Measurements from ENCODE around the gene OR51B2.
"Not testable (repeated sequence)": the region's sequence is repeated elsewhere in the genome, so short reads cannot be mapped to it uniquely, and the experiment has no call there.

OR51B2 gene

DNA sequence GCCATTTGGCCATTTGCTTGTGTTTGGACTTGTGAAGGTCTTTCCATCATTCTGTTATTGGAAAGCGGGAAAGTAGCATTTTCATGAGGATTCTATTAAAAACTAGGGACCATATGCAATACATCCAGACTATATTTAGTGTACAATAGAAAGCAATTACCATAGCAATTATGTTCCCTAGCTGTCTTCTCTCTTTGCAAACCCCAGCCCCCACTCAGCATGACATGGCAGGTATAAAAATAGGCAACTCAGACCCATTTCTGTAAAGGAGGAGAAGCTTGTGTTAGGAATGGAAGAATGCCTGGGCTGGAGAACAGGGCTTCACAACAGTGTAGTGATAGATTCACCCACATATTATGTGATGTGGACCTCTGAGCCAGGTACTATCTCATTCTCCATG lies 39.6 kb upstream of the OR51B2 start:
- in situ Hi-C loops (cut with MboI; ENCODE audit: low sequenced_read_pairs, unreplicated experiment): loop anchor here (25.0 kb wide), 1 partner anchor 151 kb away; the partner anchor contains the start of gene OR51V1
- TF ChIP-seq, protein P1, sequence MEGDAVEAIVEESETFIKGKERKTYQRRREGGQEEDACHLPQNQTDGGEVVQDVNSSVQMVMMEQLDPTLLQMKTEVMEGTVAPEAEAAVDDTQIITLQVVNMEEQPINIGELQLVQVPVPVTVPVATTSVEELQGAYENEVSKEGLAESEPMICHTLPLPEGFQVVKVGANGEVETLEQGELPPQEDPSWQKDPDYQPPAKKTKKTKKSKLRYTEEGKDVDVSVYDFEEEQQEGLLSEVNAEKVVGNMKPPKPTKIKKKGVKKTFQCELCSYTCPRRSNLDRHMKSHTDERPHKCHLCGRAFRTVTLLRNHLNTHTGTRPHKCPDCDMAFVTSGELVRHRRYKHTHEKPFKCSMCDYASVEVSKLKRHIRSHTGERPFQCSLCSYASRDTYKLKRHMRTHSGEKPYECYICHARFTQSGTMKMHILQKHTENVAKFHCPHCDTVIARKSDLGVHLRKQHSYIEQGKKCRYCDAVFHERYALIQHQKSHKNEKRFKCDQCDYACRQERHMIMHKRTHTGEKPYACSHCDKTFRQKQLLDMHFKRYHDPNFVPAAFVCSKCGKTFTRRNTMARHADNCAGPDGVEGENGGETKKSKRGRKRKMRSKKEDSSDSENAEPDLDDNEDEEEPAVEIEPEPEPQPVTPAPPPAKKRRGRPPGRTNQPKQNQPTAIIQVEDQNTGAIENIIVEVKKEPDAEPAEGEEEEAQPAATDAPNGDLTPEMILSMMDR (IDR thresholded peaks at IDR 0.05; ENCODE audit: borderline replicate concordance, control extremely low read depth, extremely low read depth, insufficient read depth, missing control alignments): no peak
- no peak for DNase-seq (ENCODE audit: low spot score)

GRCh38 chr11:5362017-5362625 lies 38.0 kb upstream of the OR51B2 start:
- in situ Hi-C loops (cut with MboI; ENCODE audit: low sequenced_read_pairs, unreplicated experiment): loop anchor here (25.0 kb wide), 1 partner anchor 150 kb away; the partner anchor contains the start of gene OR51V1
- DNase-seq (ENCODE audit: low spot score): no peak
- TF ChIP-seq, protein P1 (IDR thresholded peaks at IDR 0.05; ENCODE audit: borderline replicate concordance, control extremely low read depth, extremely low read depth, insufficient read depth, missing control alignments): no peak

- in situ Hi-C loops (cut with MboI; ENCODE audit: low sequenced_read_pairs, unreplicated experiment): loop anchor here (25.0 kb wide), 1 partner anchor 144 kb away; the partner anchor contains the start of gene OR51V1
Measured at GRCh38 chr11:5356031-5356430, 31.9 kb upstream of the OR51B2 start.

DNA sequence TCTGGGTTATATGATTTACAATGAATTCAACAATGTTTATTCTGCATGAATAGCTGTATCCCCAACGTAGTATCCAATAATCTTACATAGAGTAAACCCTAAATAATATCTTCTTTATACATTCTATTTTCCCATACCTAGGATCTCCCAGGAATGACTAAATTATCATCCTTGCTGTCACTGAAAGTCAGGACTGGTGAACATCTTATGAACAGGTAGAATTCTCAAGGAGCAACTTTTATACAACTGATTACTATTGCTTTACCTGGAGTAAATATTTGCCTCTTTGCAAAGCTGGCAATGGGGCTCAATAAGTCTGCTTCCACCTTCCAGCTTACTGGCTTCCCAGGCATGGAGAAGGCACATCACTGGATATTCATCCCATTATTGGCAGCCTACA lies 27.1 kb upstream of the OR51B2 start, which contains the start of gene OR51B6:
OR51B6 (plus strand) TSS at position 301 of the 400 bp plus-strand sequence; CDS start at position 301, 0 bp downstream.
- in situ Hi-C loops (cut with MboI; ENCODE audit: low sequenced_read_pairs, unreplicated experiment): loop anchor here (25.0 kb wide), 1 partner anchor 139 kb away; the partner anchor contains the start of gene OR51V1
- TF ChIP-seq, protein P1 (IDR thresholded peaks at IDR 0.05; ENCODE audit: borderline replicate concordance, control extremely low read depth, extremely low read depth, insufficient read depth, missing control alignments): no peak
- DNase-seq (ENCODE audit: low spot score): no peak

More at GRCh38 chr11:5356031-5356430, 31.9 kb upstream of the OR51B2 start:
- not testable (repeated sequence) for DNase-seq (ENCODE audit: low spot score)

DNA sequence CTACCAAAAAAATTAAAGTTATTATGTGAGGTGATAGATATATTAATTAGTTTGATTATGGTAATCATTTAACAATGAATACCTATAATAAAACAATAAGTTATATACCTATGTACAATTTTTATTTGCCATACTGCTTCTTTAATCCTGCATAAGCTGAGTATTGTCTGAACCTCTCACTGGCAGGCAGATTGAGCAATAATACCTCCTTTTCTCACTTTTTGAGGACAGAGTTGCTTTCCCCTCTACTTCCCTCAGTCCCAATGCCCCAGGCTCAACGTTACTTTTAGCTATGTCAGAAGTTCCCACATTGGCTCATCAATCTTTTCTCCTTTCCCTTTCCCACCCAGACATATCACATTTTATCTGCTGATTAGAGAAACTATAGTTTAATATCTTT lies 25.5 kb upstream of the OR51B2 start:
- in situ Hi-C loops (cut with MboI; ENCODE audit: low sequenced_read_pairs, unreplicated experiment): no loop called here
- no peak for DNase-seq (ENCODE audit: low spot score)
- TF ChIP-seq, protein P1 (IDR thresholded peaks at IDR 0.05; ENCODE audit: borderline replicate concordance, control extremely low read depth, extremely low read depth, insufficient read depth, missing control alignments): no peak

- in situ Hi-C loops (cut with MboI; ENCODE audit: low sequenced_read_pairs, unreplicated experiment): no loop called here
- TF ChIP-seq, protein P1 (IDR thresholded peaks at IDR 0.05; ENCODE audit: borderline replicate concordance, control extremely low read depth, extremely low read depth, insufficient read depth, missing control alignments): no peak
- DNase-seq (ENCODE audit: low spot score): no peak
Measured at GRCh38 chr11:5348551-5349194, 24.6 kb upstream of the OR51B2 start.

DNA sequence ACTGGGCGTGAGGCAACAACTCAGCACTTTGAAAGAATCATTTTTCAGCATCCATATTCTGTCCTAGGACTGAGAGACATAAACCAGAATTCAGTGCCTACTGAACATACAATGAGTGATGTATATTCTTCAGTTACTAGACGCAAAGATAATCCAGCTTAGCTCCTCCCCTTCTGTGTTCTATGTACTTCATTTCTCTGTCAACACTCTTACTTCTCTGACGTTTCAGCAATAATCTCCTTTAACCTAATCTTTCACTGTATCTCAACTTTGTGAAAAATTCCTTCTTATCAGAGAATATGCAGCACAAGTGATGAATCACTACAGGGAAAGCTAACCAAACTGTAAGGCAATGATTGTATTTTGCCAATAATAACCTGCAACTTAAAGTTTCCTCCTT lies 21.7 kb upstream of the OR51B2 start:
- in situ Hi-C loops (cut with MboI; ENCODE audit: low sequenced_read_pairs, unreplicated experiment): no loop called here
- no peak for DNase-seq (ENCODE audit: low spot score)
- TF ChIP-seq, protein P1 (IDR thresholded peaks at IDR 0.05; ENCODE audit: borderline replicate concordance, control extremely low read depth, extremely low read depth, insufficient read depth, missing control alignments): no peak
